CD4-positive, alpha-beta T cell (primary cell): Measurements from ENCODE around the gene WDR37. TPM values are rescaled to one million over a fixed set of nuclear protein-coding genes. Genes with fewer than 3 reads are reported as not detected.

Experiments
- ATAC-seq: fragments of 200-7000 bp; cut with Tn5 transposase; one replicate; pipeline ENCODE4 v1.10.0; 2022; ENCODE audit warnings: mild to moderate bottlenecking; ENCODE audit not compliant: poor library complexity
- CTCF ChIA-PET: fragments of 350-600 bp; sonication (Branson Sonifier 250); formaldehyde crosslinking; loops from one replicate; lab custom pipeline; 2021; ENCODE audit warnings: antibody characterized with exemption, inconsistent platforms; lab: Charles Lee
- POLR2A ChIA-PET: fragments of 350-600 bp; sonication (Branson Sonifier 250); formaldehyde crosslinking; loops from one replicate; lab custom pipeline; 2021; ENCODE audit warnings: antibody characterized with exemption, inconsistent platforms; lab: Charles Lee
- DNase-seq, 14 experiments: peaks; one replicate each; pipeline ENCODE4 v3.0.0-alpha.2; 2013 to 2020; ENCODE audit warnings: mixed read lengths in 2 of 14
- H3K27ac ChIP-seq, 2 donors: one replicate each; pipeline versions ENCODE4 v1.5.1 to v1.7.0; 2013; ENCODE audit warnings: low read length in 2 of 2, low read depth in 1 of 2, mild to moderate bottlenecking in 1 of 2
- H3K27me3 ChIP-seq, 2 experiments: 1 replicate in 1 of 2; 2 replicates in 1 of 2; pipeline versions ENCODE4 v1.6.1 to v1.7.0; 2013; ENCODE audit warnings: low read length in 2 of 2, control low read depth in 1 of 2, mild to moderate bottlenecking in 1 of 2, moderate library complexity in 1 of 2; ENCODE audit not compliant: insufficient read depth in 2 of 2, control insufficient read depth in 1 of 2
- H3K36me3 ChIP-seq: one replicate; pipeline ENCODE4 v1.6.1; 2013; ENCODE audit warnings: low read length, control low read depth; ENCODE audit not compliant: insufficient read depth
- H3K4me1 ChIP-seq: one replicate; pipeline ENCODE4 v1.6.1; 2013; ENCODE audit warnings: low read length, control low read depth; ENCODE audit not compliant: insufficient read depth
- H3K4me3 ChIP-seq: one replicate; pipeline ENCODE4 v1.5.1; 2013; ENCODE audit warnings: mild to moderate bottlenecking, low read length, moderate library complexity
- H3K9me3 ChIP-seq, 2 experiments: 1 replicate in 1 of 2; 2 replicates in 1 of 2; pipeline versions ENCODE4 v1.6.1 to v1.7.0; 2013; ENCODE audit warnings: low read length in 2 of 2, mild to moderate bottlenecking in 2 of 2, control low read depth in 1 of 2, moderate library complexity in 1 of 2; ENCODE audit not compliant: control insufficient read depth in 1 of 2, insufficient read depth in 1 of 2
- H3K27ac Mint-ChIP-seq: one replicate; pipeline ENCODE4 v1.8.0; 2020; ENCODE audit warnings: mixed read lengths
- H3K27me3 Mint-ChIP-seq: one replicate; pipeline ENCODE4 v1.8.0; 2021; ENCODE audit warnings: mixed read lengths
- H3K36me3 Mint-ChIP-seq: one replicate; pipeline ENCODE4 v1.8.0; 2021; ENCODE audit warnings: low read depth, mixed read lengths
- H3K4me1 Mint-ChIP-seq: one replicate; pipeline ENCODE4 v1.8.0; 2021; ENCODE audit warnings: low read depth, mixed read lengths
- H3K4me3 Mint-ChIP-seq: one replicate; pipeline ENCODE4 v1.8.0; 2020; ENCODE audit warnings: mild to moderate bottlenecking, mixed read lengths
- H3K9me3 Mint-ChIP-seq: one replicate; pipeline ENCODE4 v1.8.0; 2020; ENCODE audit warnings: mixed read lengths
- intact Hi-C, 2 experiments: fragments of 100-400 bp; cut with DNase I in 1 of 2; cut with micrococcal nuclease in 1 of 2; formaldehyde crosslinking; loops; one replicate each; pipeline versions ENCODE4 v1.15.1 to v1.9.0; 2023 to 2025; cut with DNase I, micrococcal nuclease
- total RNA-seq, 174 experiments: library from RNA in 2 of 174; stranded (reverse) in 2 of 174; gene quantifications; one replicate each; pipeline ENCODE4 v1.2.3 and lab custom pipeline; 2021 to 2026
- TF ChIP-seq, protein P1 (sequence below): fragments of 200-600 bp; IDR thresholded peaks from one replicate; pipeline ENCODE4 v1.8.0; 2022; ENCODE audit warnings: antibody characterized with exemption, mild to moderate bottlenecking

The WDR37 gene
- total RNA-seq, 2 experiments from 2014 or later = 17.0 to 17.7 TPM

DNA sequence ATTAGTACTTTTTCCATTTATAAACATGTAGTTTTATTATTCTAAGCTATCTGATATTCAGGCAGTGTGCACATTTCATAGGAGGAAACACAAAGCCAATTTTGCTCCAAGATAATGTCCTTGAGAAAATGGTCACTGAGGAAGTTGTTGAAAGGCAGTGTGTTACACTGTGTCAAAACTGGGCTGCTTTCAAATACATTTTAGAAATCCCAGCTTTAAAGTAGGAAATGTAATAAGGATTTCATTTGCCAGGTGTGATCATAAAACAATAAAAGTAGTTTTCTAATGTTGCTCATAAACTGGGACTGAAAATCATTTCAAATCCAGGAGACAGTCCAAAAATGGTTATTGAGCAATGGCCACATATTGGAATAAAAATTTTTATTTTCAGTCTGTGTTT, 80.1 kb downstream of the WDR37 start:
- no peak for DNase-seq
- ATAC-seq = no peak
- H3K9me3 Mint-ChIP-seq = peaks cover 9% of the 10 kb centered on the region

DNA sequence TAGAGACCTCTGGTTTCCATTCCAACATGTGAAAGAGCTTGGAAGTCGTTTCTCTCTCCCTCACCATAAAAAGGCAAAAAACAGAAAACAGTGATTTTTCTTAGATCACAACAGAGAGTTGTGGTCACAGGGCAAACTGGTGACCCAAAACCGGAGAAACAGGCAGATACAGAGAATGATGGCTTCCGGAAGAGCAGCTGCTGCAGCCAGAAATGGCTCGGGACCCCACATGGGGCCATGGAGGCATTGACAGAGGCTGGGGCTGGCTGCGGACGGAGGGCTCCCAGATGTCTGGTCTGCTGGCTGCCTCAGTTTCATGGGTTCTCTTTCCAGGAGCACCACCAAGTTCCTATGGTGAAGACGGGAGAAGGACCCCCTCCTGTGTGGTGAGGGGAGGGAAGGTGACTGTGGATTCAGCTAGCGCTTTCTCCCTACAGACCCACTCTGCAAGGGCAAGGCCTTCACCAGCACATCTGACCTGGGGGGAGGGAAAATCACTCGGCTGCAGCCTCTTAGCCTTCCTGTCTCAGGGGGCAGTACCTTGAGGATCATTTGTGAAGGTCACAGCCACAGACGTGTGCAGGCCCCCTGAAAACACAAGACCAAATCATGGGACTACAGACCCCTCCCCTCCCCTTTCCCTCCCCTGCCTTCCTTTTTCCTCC, 81.4 kb downstream of the WDR37 start:
- Mint-ChIP-seq H3K27ac (no peak overlapping the region), H3K27me3 (peaks cover 3% of the 10 kb centered on the region), H3K9me3 (peaks cover 9% of the 10 kb centered on the region), H3K4me1 (peaks cover 14% of the 10 kb centered on the region), H3K4me3 (no peak overlapping the region), H3K36me3 (peaks cover 2% of the 10 kb centered on the region)
- intact Hi-C loops = no loop called here
- DNase-seq (no peak), ATAC-seq (no peak)
- no peak overlapping the region for H3K4me3 ChIP-seq
- no peaks in the 10 kb centered on the region for H3K36me3 ChIP-seq
- H3K27me3 ChIP-seq = no peaks in the 10 kb centered on the region
- ChIA-PET POLR2A (no interaction called here), CTCF (no interaction called here)
- H3K4me1 ChIP-seq = no peaks in the 10 kb centered on the region
- H3K27ac ChIP-seq = no peak overlapping the region
- TF ChIP-seq, protein P1, sequence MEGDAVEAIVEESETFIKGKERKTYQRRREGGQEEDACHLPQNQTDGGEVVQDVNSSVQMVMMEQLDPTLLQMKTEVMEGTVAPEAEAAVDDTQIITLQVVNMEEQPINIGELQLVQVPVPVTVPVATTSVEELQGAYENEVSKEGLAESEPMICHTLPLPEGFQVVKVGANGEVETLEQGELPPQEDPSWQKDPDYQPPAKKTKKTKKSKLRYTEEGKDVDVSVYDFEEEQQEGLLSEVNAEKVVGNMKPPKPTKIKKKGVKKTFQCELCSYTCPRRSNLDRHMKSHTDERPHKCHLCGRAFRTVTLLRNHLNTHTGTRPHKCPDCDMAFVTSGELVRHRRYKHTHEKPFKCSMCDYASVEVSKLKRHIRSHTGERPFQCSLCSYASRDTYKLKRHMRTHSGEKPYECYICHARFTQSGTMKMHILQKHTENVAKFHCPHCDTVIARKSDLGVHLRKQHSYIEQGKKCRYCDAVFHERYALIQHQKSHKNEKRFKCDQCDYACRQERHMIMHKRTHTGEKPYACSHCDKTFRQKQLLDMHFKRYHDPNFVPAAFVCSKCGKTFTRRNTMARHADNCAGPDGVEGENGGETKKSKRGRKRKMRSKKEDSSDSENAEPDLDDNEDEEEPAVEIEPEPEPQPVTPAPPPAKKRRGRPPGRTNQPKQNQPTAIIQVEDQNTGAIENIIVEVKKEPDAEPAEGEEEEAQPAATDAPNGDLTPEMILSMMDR = no peak
- peaks cover 5 to 12% of the 10 kb centered on the region in 2 experiments for H3K9me3 ChIP-seq

More for the DNA sequence above, 80.1 kb downstream of the WDR37 start:
- H3K4me1 ChIP-seq = no peaks in the 10 kb centered on the region
- H3K27ac Mint-ChIP-seq = no peak overlapping the region
- H3K36me3 ChIP-seq = peaks cover 6% of the 10 kb centered on the region
- H3K27me3 ChIP-seq = no peaks in the 10 kb centered on the region
- no peaks in the 10 kb centered on the region for H3K27me3 Mint-ChIP-seq
- TF ChIP-seq, protein P1 = no peak
- H3K4me1 Mint-ChIP-seq = peaks cover 14% of the 10 kb centered on the region
- intact Hi-C loops = no loop called here
- H3K4me3 ChIP-seq = no peak overlapping the region
- CTCF ChIA-PET = no interaction called here
- POLR2A ChIA-PET = no interaction called here
- H3K9me3 ChIP-seq = peaks cover 5 to 12% of the 10 kb centered on the region in 2 experiments
- H3K36me3 Mint-ChIP-seq = peaks cover 14% of the 10 kb centered on the region
- no peak overlapping the region for H3K4me3 Mint-ChIP-seq
- H3K27ac ChIP-seq = no peak overlapping the region

DNA sequence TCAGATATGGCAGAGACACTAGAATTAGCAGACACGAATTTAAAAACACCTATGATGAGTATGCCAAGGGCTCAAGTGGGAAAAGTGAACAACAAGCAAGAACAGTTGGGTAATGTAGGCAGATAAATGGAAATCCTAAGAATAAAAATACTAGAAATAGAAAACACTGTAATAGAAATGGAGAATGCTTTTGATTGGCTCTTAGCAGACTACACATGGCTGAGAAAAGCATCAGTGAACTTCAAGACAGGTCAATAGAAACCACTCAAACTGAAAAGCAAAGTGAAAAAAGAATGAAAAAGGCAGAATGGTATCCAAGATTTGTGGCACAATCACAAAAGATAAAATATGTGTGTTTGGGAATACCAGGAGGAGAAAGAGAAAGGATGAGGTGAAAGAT, 82.3 kb downstream of the WDR37 start:
- intact Hi-C loops = no loop called here
- CTCF ChIA-PET = no interaction called here
- POLR2A ChIA-PET = no interaction called here
- H3K4me1 Mint-ChIP-seq = peaks cover 8% of the 10 kb centered on the region
- ATAC-seq = no peak
- TF ChIP-seq, protein P1 = no peak
- Histone ChIP-seq H3K27me3 (no peaks in the 10 kb centered on the region), H3K27ac (no peak overlapping the region), H3K36me3 (no peaks in the 10 kb centered on the region), H3K4me1 (no peaks in the 10 kb centered on the region), H3K4me3 (no peak overlapping the region), H3K9me3 (peaks cover 5 to 12% of the 10 kb centered on the region in 2 experiments)
- H3K9me3 Mint-ChIP-seq = peaks cover 9% of the 10 kb centered on the region
- no peak overlapping the region for H3K27ac Mint-ChIP-seq
- H3K27me3 Mint-ChIP-seq = peaks cover 7% of the 10 kb centered on the region
- H3K36me3 Mint-ChIP-seq = no peaks in the 10 kb centered on the region
- no peak overlapping the region for H3K4me3 Mint-ChIP-seq
- no peak for DNase-seq
